ENCODE results near the gene CLBA1.
"Not testable (repeated sequence)": the region's sequence is repeated elsewhere in the genome, so short reads cannot be mapped to it uniquely, and the experiment has no call there.

The CLBA1 gene

GRCh38 chr14:104947881-104948735 lies 37.5 kb upstream of the CLBA1 start:
- not testable (repeated sequence) for DNase-seq

DNA sequence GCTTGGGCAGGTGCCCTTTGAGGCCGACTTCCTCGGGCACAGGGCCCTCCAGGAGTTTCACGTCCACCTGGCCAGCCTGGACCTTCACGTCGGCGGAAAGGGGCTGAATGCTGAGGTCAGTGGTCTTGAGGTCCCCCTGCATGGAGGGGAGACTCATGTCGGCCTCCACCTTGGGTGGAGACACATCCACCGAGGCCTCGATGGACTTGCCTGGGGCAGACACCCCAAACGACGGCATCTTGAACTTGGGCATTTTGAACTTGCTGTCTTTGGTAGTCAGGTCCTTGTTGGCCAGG lies 36.9 kb upstream of the CLBA1 start:
- no peak for DNase-seq

GRCh38 chr14:104949406-104949955 lies 36.1 kb upstream of the CLBA1 start:
- not testable (repeated sequence) for DNase-seq

DNA sequence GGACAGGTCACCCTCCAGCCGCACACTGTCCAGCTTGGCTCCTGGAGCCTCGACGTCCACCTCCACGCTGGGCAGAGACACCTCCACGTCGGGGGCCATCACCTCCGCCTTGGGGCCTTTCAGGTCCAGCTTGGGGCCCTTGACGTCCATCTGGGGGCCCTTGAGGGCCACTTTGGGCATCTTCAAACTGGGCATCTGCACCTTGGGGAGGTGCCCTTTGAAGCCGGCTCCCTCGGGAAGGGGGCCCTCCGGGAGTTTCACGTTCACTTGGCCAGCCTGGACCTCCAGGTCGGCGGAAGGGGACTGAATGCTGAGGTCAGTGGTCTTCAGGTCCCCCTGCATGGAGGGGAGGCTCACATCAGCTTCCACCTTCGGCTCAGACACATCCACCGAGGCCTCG lies 35.6 kb upstream of the CLBA1 start:
- no peak for DNase-seq

GRCh38 chr14:104950701-104951100 lies 34.9 kb upstream of the CLBA1 start:
- not testable (repeated sequence) for DNase-seq

GRCh38 chr14:104951863-104952657 lies 33.5 kb upstream of the CLBA1 start:
- DNase-seq: not testable (repeated sequence)

- DNase-seq: no peak
These were observed 32.5 kb upstream of the CLBA1 start for GRCh38 chr14:104953097-104953496.

GRCh38 chr14:104953896-104954656 lies 31.5 kb upstream of the CLBA1 start:
- DNase-seq: no peak

DNA sequence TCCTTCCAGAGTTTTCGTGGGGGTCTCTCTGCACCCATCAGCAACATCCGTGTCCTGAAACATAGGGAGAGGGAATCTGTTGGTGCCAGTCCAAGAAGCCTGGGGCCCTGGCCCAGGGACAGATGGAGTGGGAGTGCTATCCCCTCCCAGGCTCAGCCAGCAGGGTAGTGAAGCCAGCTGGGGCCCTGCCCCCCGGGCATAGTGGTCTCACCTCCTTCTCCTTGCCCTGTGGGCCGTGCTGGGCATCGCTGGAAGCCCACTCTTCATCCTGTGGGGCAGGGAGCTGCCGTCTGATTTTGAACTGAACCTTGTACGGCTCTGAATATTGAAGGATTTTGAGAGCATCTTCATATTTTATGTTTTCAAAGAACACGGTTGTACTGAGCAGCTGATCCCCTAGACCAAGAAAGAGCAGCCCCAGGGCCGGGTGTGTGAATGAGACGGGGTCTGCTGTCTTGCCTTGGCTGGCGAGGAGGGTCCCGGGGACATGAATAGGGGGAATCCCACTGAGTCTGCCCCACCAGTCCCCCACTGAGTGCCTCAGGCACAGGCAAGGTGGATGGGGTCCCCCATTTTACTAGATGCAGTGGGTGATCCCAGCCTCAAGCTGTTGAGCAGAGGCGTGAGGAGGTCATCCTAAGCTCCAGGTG lies 30.7 kb upstream of the CLBA1 start:
- no peak for DNase-seq

- no peak for DNase-seq
These were observed 30.2 kb upstream of the CLBA1 start for GRCh38 chr14:104955396-104955770.

DNA sequence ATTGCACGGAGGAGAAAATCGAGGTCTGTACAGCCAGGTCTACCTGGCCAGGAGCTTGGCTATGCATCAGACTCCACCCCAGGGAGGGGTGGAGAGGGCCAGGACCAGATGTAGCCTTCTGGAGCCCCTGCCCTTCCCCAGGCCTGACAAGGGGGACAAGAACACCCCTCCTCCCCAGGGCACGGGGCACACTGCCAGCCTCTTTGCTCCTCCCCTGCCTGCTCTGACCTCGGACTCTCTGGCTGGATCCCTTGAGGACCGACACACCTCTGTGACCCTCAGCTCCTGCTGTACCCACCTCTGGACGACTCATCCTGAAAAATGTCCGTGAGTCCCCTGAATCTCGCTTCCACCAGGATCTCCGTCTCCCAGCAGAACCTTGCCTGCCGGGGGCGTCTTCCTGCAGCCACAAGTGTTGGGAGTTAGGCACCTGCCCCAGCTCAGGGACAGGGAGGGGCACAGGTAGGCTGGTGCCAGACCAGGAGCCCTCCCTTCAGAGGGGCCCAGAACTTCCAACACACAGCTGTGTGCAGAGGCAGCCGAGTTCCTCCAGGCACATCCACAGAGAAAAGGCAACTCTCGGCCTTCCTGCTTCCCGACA lies 29.2 kb upstream of the CLBA1 start:
- no peak for DNase-seq

DNA sequence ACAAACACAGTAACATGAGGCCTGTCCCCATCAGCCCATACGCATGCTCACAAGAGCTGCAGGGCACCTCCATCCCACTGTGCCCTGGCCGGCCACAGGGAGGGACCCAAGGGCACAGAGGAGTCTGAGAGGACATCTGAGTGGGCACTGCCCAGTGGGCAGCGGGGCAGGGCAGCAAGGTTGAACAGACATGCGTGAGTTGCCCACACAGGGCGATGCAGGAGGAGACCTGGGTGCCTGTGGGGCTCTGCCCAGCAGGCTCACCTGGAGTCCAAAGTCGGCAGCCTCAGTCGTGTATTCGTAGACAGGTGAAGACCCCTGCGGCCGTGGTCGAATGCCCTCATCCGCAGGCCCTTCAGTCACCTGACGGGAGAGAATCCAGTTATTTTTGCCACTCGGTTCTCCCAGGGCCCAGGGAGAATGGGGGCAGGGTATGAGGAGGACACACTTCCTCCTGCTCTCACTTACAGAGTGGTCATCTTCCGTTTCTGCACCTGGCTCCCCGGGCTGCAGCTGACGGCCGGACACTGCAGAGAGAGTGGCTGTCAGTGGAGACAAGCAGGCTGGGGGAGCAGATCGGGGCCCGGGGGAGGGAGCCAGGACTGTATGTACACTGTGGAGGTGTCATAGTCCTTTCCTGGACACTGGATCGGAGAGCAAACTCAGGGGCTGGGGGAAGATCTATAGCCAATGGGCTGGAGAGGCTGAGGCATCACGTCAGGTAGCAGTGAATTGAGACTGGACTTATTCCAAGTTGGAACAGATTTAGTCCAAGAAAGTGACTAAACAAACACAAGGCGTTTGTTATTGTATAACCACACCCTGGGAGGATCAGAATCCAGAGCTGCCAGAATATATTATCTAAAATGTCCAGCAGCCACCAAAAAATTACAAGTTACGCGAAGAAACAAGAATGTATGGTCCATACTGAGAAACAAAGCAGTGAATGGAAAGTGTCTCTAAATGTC lies 28.2 kb upstream of the CLBA1 start:
- no peak for DNase-seq

- DNase-seq: no peak
These were observed 21.0 kb upstream of the CLBA1 start for GRCh38 chr14:104964546-104964945.

GRCh38 chr14:104965561-104966231 lies 19.9 kb upstream of the CLBA1 start:
- no peak for DNase-seq

GRCh38 chr14:104966261-104966865 lies 19.2 kb upstream of the CLBA1 start:
- no peak for DNase-seq

DNA sequence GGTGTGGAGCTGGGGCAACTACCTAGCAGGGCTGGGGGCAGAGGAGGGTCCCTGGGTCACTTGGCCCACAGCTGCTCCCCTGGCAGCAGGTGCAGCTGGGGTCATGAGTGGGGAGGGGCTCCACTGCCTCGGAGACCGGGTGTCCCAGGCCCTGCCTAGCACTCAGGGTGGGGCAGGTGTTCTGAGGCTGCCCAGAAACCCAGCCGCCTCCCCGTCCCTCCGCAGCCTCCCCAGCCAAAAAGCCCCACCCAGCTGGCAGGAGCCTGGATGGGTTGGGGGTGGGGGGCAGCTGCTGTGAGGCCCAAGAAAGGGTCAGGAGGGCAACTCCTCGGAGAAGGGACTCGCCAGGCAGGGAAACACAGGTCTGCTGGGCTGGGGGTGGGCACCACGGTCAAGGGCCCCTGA lies 18.6 kb upstream of the CLBA1 start:
- DNase-seq: no peak

DNA sequence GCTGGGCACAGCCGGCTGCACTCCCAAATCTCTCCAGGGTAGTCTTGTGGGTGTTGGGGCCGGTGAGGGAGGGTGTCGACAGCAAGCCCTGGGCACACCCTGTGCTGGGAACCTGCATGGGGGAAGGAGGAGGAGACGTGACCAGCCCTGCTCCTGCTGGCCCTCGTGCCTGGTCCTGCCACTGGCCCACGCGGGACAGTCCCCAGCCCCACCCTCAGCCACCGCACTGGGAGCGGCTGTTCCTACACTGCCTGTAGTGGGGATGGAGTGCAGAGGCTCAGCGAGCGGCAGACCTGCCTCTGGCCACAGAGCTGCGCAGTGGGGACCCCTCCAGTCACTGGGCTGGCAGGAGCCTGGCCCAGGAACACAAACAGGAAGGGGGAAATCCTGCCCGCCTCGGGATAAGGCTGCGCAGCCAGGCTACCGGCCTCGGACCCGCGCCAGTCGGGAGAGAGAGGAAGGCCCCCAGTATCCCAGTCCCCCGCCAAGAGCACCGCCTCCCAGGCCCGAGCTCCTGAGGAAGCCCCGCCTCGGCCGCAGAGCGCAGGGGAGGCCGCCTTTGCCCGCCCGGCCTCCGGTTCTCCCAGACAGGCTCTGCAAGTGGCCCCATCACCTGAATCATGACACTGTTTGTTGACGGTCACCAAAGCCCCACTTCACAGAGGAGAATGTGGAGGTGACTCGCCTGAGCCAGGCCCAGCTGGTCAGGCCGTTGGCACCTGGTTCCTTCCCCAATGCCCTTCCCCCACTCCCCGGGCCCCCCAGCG lies 18.0 kb upstream of the CLBA1 start:
- no peak for DNase-seq

- DNase-seq: no peak
These were observed 17.4 kb upstream of the CLBA1 start for GRCh38 chr14:104968153-104968527.
